NCI-H146 treated with DMSO at 0.1 percent for 48 hours (cell line): ENCODE data around the gene GATD1.
A peak's percentile ranks its signal among the peaks of the same experiment; 100 is the strongest.

ENCODE experiments used
- DNase-seq: peaks from one replicate; lab custom pipeline; 2025; ENCODE audit not compliant: unreplicated experiment; lab: John Stamatoyannopoulos, UW

Gene GATD1

DNA sequence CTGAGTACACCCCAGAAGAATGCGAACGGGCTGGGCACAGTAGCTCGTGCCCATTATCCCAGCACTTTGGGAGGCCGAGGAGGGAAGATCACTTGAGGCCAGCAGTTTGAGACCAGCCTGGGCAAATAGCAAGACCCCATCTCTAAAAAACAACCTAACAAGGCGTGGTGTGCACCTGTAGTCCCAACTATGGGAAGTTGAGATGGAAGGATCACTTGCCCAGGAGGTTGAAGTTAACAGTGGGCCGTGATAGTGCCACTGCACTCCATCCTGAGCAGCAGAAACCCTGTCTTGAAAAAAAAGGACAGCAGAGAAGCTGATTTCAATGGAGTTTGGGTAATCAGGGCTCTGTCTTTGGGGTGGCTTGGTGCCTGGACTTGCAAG lies 35.8 kb upstream of the GATD1 start:
- no peak for DNase-seq

GRCh38 chr11:812390-812789 lies 35.1 kb upstream of the GATD1 start:
- no peak for DNase-seq

GRCh38 chr11:811446-812245 lies 34.4 kb upstream of the GATD1 start:
- no peak for DNase-seq

DNA sequence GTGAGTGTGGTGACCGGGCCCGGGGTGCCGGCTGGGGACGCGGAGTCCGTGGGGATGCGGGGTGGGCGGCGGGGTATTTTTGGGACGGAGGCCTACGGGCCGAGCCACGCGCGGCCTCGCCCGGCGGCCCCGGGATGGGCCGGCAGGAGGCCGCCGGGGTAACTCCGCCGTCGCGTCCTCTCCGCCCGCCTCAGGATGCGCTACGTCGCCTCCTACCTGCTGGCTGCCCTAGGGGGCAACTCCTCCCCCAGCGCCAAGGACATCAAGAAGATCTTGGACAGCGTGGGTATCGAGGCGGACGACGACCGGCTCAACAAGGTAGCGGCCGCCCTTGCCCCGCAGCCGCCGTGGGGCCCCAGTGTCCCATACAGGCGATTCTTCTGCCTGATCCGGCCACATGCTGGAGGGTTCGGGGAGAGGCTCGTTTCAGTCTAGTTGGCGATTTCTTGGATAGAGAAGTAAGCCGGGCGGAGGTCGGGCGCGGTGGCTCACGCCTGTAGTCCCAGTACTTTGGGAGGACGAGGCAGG lies 32.8 kb upstream of the GATD1 start:
- DNase-seq, result no peak

GRCh38 chr11:809287-810039 lies 32.2 kb upstream of the GATD1 start, which contains the start of gene RPLP2:
Gene RPLP2, plus strand, starts transcription at chr11:809967. Its CDS starts 268 bp downstream, at chr11:810235.
- peak; percentile 94 for DNase-seq

DNA sequence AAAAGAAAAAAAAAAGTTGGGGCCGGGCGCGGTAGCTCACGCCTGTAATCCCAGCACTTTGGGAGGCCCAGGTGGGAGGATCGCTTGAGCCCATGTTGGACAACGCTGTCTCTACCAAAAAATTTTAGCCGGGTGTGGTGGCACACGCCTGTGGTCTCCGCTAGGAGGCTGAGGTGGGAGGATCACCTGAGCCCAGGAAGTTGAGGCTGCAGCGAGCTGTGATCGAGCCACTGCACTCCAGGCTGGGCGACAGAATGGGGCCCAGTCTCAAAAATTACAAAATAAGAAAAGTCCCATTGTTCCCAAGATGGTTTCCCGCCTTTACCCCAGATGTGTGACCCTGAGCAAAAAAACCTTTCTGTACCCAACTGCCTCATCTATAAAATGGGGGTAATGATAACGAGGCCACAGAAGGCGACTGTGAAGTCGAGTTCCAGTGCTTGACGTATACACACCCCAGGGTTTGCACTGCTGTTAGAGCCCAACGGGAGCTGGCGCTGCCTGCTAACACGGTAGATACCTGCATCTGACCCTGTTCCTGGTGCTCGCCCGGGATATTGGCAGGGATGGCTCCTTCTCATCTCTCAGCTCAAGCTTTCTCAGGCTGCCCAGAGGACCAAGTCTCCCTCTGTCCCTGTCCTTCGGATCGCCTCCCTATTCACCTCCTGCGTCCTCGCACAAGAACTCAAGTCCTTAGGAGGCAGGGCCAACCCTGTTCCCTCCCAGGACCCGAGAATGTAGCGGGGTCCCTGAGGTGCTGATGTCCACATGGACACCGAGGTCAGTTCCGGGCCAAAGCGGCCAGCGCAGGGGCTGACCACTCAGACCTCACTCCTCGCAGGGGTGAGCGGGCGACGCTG lies 31.4 kb upstream of the GATD1 start:
- no peak for DNase-seq

DNA sequence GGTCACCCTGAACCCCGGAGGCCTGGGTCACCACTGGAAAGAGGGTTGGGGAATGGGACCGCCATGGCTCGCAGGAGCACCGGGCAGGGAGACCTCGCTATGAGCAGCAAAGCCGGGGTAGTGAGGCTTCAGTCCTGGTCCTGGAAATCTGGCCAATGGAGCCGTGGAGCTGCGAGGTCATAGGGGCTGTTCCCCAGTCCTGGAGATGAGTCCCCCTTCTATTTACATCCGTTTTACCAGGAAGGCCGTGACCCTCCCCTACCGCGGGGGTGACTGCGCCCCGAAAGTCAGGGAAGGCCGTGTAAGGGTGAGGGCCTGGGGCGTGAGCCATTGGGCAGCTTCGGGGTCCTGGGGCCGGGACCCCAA lies 27.3 kb upstream of the GATD1 start:
- no peak for DNase-seq

DNA sequence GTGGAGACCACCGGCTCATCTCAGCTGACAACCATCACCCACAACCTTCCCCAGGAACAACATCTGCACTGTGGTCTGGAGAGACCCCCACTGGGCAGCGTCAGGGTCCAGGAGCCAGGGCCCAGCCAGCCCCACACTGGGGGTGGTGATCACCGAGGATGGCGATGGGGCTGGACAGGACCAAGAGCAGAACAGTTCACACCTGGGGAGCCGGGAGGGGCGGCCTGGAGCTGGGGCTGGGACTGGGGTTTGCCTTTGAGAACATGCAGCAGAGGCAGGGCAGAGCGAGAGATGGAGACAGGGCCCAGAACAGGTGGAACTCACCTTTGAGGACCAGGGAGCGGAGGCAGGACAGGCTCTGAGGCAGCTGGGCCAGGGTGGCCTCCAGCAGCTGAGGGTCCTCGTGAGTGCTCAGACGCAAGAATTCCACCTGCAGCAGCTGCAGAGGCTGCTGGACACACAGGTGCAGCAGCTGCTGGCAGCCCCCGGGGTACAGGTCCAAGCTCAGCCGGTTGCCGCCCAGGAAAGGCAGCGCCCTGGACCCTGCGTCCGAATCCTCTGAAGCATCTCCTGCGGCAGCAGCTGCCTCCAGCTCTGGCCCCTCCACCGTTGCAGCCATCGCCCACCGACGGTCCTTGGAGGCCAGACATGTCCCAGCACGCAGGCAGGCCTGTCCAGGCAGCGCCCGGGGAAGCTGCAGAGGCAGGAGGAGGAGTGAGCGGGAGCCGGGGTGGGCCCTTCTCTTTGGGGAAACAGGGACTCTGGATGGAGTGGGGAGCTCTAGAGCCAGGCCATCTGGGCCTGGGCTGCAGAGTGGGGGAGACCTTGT lies 26.7 kb upstream of the GATD1 start:
- DNase-seq, result peak; percentile 67

DNA sequence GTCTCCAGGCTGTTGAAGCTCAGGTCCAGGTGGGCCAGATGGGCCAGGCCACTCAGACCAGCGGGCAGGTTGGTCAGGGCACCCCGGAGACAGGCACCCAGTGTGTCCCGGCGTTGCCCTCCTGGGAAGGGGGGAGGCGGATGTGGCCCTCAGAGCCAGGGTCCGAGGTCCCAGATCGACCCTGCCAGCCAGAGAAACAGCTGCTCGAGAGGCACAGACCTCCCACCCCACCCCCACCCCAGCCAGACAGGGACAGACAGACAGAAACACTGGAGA lies 26.1 kb upstream of the GATD1 start:
- no peak for DNase-seq

GRCh38 chr11:802693-803466 lies 25.6 kb upstream of the GATD1 start:
- no peak for DNase-seq

DNA sequence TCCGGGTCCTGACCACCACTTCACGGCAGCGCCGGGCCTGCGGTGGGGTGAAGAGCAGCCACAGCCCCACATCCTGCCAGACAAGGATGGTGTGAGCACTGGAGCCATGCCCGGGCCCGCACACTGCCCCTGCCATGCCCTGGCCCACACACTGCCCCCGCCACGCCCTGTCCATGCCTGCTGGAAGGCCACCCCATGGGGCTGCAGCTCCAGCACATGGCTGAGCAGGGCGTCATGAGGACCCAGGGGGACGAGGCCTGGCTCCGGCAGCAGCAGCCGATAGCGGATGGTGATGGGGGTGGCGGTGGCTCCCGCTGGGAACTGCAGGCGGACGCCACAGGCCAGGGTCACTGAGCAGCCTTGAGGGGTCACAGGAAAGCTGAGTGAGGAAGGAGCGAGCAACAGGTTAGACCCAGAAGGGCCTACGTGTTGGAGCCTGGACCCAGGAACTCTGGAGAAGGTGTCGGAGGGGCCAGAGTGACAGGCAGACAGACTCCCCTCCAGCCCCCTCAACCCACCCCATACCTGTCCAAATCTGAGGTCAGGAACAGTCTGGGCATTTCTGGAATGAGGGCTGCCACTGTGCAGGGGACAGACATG lies 24.8 kb upstream of the GATD1 start:
- DNase-seq, result no peak

GRCh38 chr11:801097-801780 lies 24.0 kb upstream of the GATD1 start:
- no peak for DNase-seq

- no peak for DNase-seq
Measured at GRCh38 chr11:800473-800872, 23.2 kb upstream of the GATD1 start.

DNA sequence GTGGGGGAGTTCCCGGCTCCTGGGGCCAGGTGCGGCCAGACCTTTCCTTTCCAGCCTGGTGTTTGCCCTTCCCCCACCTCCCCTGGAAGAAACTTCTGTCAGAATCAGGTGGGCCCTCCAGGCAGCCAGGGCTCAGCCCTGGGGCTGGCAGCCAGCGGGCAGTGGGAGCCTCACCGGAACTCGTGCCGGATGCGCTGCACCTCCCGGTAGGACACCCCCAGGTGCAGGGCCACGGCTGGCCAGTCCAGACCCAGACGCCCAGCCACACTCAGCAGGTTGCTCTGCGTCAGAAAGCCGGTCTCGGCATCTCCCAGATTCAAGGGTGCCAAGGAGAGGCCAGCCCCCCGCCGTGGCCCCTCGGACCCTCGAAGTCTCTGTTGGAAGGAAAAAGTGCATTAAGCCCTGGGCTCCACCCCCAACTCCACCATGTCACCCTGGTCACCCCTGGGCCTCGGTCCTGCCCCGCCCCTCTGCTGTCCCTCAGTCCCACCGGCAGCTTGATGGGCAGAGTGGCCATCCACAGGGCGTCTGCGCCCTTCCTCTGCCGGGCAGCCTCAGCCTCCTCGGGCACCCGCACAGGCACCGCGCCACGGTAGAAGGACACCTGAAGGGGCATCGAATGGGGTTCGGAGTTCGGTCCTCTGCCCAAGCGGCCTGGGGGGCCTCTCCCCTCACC lies 22.5 kb upstream of the GATD1 start:
- DNase-seq, result no peak

GRCh38 chr11:798093-798713 lies 20.9 kb upstream of the GATD1 start, which contains the start of gene SLC25A22:
Gene SLC25A22, minus strand, starts transcription at chr11:798281. Its CDS starts 3,275 bp downstream, at chr11:795006.
- peak; percentile 57 for DNase-seq

GRCh38 chr11:797296-798092 lies 20.2 kb upstream of the GATD1 start:
- DNase-seq, result peak; percentile 79
